Upper lobe of right lung (tissue), 1 donor: ENCODE results near the gene UBE2N. TPM values are rescaled to one million over a fixed set of nuclear protein-coding genes. Genes with fewer than 3 reads are reported as not detected.

Source experiments
- ATAC-seq: fragments of 200-7000 bp; cut with Tn5 transposase; one replicate; pipeline ENCODE4 v1.9.1; 2020; ENCODE audit warnings: mild to moderate bottlenecking, moderate library complexity
- DNase-seq: peaks from one replicate; pipeline ENCODE4 v3.0.0-alpha.2; 2020
- H3K27ac ChIP-seq: fragments of 200-600 bp; one replicate; pipeline ENCODE4 v1.8.0; 2022
- H3K27me3 ChIP-seq: fragments of 200-600 bp; one replicate; pipeline ENCODE4 v1.8.0; 2022; ENCODE audit warnings: mild to moderate bottlenecking
- H3K36me3 ChIP-seq: fragments of 200-600 bp; one replicate; pipeline ENCODE4 v1.8.0; 2022
- H3K4me1 ChIP-seq: fragments of 200-600 bp; one replicate; pipeline ENCODE4 v1.8.0; 2022
- H3K4me3 ChIP-seq: fragments of 200-600 bp; one replicate; pipeline ENCODE4 v1.8.0; 2022; ENCODE audit warnings: mild to moderate bottlenecking
- H3K9me3 ChIP-seq: fragments of 200-600 bp; one replicate; pipeline ENCODE4 v1.8.0; 2022
- CTCF ChIP-seq: fragments of 200-600 bp; IDR thresholded peaks from one replicate; pipeline ENCODE4 v1.8.0; 2022; ENCODE audit warnings: antibody characterized with exemption
- intact Hi-C: fragments of 100-400 bp; cut with DNase I; formaldehyde crosslinking; loops from one replicate; pipeline ENCODE4 v1.11.0; 2022
- total RNA-seq: library from RNA; stranded (reverse); fragmentation: NEBNext Ultra II Directional; extraction: Animal tissue kit (Norgen Biotek cat#: 25700); gene quantifications from one replicate; pipeline ENCODE4 v1.2.1, GENCODE V29; 2021
- donor health status: DM: no; HTN: yes; CAD: no; lungs with severe emphysema.

UBE2N gene
- total RNA-seq, 1 donor from 2014 or later = 65.9 TPM

- no peak overlapping the region for H3K4me3 ChIP-seq
- ATAC-seq (no peak), DNase-seq (no peak)
- no peaks in the 10 kb centered on the region for H3K9me3 ChIP-seq
- intact Hi-C loops = no loop called here
- H3K27ac ChIP-seq = no peak overlapping the region
- peaks cover 14% of the 10 kb centered on the region for H3K4me1 ChIP-seq
- TF ChIP-seq CTCF = no peak
- no peaks in the 10 kb centered on the region for H3K27me3 ChIP-seq
- H3K36me3 ChIP-seq = no peaks in the 10 kb centered on the region
These were observed 72.2 kb downstream of the UBE2N start for GRCh38 chr12:93369505-93369904.

GRCh38 chr12:93368766-93369165, 73.0 kb downstream of the UBE2N start:
- Histone ChIP-seq H3K9me3 (no peaks in the 10 kb centered on the region), H3K27me3 (no peaks in the 10 kb centered on the region), H3K36me3 (no peaks in the 10 kb centered on the region), H3K4me1 (peaks cover 7% of the 10 kb centered on the region), H3K27ac (no peak overlapping the region), H3K4me3 (no peak overlapping the region)
- TF ChIP-seq CTCF = no peak
- intact Hi-C loops = no loop called here
- DNase-seq (no peak), ATAC-seq (no peak)

GRCh38 chr12:93366422-93366821, 75.3 kb downstream of the UBE2N start:
- Histone ChIP-seq H3K9me3 (no peaks in the 10 kb centered on the region), H3K36me3 (no peaks in the 10 kb centered on the region), H3K27me3 (no peaks in the 10 kb centered on the region), H3K4me3 (no peak overlapping the region), H3K27ac (no peak overlapping the region), H3K4me1 (no peaks in the 10 kb centered on the region)
- intact Hi-C loops = no loop called here
- DNase-seq = no peak
- no peak for TF ChIP-seq CTCF
- ATAC-seq = no peak

- Histone ChIP-seq H3K4me1 (no peaks in the 10 kb centered on the region), H3K27ac (no peak overlapping the region), H3K9me3 (no peaks in the 10 kb centered on the region), H3K27me3 (no peaks in the 10 kb centered on the region), H3K36me3 (no peaks in the 10 kb centered on the region), H3K4me3 (no peak overlapping the region)
- DNase-seq (no peak), ATAC-seq (no peak)
- intact Hi-C loops = no loop called here
- no peak for TF ChIP-seq CTCF
These were observed 75.9 kb downstream of the UBE2N start for GRCh38 chr12:93365616-93366405.

- DNase-seq (no peak), ATAC-seq (peak; percentile 47)
- Histone ChIP-seq H3K27me3 (no peaks in the 10 kb centered on the region), H3K4me3 (no peak overlapping the region), H3K4me1 (no peaks in the 10 kb centered on the region), H3K9me3 (no peaks in the 10 kb centered on the region), H3K27ac (no peak overlapping the region), H3K36me3 (no peaks in the 10 kb centered on the region)
- no peak for TF ChIP-seq CTCF
- intact Hi-C loops = no loop called here
These were observed 77.9 kb downstream of the UBE2N start for GRCh38 chr12:93363841-93364297.
